ENCODE data around the gene MUC20. TPM values are rescaled to one million over a fixed set of nuclear protein-coding genes. Genes with fewer than 3 reads are reported as not detected.
"Not testable (repeated sequence)": the region's sequence is repeated elsewhere in the genome, so short reads cannot be mapped to it uniquely, and the experiment has no call there.

MUC20 gene
- total and polyA plus RNA-seq, 9 donors, result 1.5 to 25.5 (median 11.0) TPM

- Histone ChIP-seq H3K9me3 (no peaks in the 10 kb centered on the region), H3K27me3 (no peaks in the 10 kb centered on the region), H3K4me3 (no peak overlapping the region), H3K36me3 (no peaks in the 10 kb centered on the region), H3K4me1 (ENCODE audit: insufficient read depth) (no peaks in the 10 kb centered on the region), H3K27ac (no peak overlapping the region)
- peak in 1 of 5 donors; percentile 3 for DNase-seq
- TF ChIP-seq POLR2A (IDR thresholded peaks at IDR 0.05) (no peak), EP300 (IDR thresholded peaks at IDR 0.05) (no peak)
- TF ChIP-seq, protein P1, sequence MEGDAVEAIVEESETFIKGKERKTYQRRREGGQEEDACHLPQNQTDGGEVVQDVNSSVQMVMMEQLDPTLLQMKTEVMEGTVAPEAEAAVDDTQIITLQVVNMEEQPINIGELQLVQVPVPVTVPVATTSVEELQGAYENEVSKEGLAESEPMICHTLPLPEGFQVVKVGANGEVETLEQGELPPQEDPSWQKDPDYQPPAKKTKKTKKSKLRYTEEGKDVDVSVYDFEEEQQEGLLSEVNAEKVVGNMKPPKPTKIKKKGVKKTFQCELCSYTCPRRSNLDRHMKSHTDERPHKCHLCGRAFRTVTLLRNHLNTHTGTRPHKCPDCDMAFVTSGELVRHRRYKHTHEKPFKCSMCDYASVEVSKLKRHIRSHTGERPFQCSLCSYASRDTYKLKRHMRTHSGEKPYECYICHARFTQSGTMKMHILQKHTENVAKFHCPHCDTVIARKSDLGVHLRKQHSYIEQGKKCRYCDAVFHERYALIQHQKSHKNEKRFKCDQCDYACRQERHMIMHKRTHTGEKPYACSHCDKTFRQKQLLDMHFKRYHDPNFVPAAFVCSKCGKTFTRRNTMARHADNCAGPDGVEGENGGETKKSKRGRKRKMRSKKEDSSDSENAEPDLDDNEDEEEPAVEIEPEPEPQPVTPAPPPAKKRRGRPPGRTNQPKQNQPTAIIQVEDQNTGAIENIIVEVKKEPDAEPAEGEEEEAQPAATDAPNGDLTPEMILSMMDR (IDR thresholded peaks at IDR 0.05), result no peak
- intact Hi-C loops (cut with DNase I), result no loop called here
- WGBS, 3 donors, result 88 to 89% (median 89%) methylated on average over 10 of the region's 10 CpGs
Observed at GRCh38 chr3:195769551-195769950, 48.8 kb downstream of the MUC20 start.

- intact Hi-C loops (cut with DNase I), result no loop called here
- H3K4me3 ChIP-seq, result no peak overlapping the region
- H3K27ac ChIP-seq, result no peak overlapping the region
- H3K4me1 ChIP-seq (ENCODE audit: insufficient read depth), result no peaks in the 10 kb centered on the region
- DNase-seq, result peak in 1 of 5 donors; percentile 8
- no peaks in the 10 kb centered on the region for H3K9me3 ChIP-seq
- no peaks in the 10 kb centered on the region for H3K36me3 ChIP-seq
- 81 to 82% (median 82%) methylated on average over 16 of the region's 16 CpGs for WGBS, 3 donors
- H3K27me3 ChIP-seq, result no peaks in the 10 kb centered on the region
- TF ChIP-seq POLR2A (IDR thresholded peaks at IDR 0.05) (no peak), EP300 (IDR thresholded peaks at IDR 0.05) (no peak)
- TF ChIP-seq, protein P1 (IDR thresholded peaks at IDR 0.05), result no peak
Observed at GRCh38 chr3:195770081-195770840, 49.5 kb downstream of the MUC20 start.

DNA sequence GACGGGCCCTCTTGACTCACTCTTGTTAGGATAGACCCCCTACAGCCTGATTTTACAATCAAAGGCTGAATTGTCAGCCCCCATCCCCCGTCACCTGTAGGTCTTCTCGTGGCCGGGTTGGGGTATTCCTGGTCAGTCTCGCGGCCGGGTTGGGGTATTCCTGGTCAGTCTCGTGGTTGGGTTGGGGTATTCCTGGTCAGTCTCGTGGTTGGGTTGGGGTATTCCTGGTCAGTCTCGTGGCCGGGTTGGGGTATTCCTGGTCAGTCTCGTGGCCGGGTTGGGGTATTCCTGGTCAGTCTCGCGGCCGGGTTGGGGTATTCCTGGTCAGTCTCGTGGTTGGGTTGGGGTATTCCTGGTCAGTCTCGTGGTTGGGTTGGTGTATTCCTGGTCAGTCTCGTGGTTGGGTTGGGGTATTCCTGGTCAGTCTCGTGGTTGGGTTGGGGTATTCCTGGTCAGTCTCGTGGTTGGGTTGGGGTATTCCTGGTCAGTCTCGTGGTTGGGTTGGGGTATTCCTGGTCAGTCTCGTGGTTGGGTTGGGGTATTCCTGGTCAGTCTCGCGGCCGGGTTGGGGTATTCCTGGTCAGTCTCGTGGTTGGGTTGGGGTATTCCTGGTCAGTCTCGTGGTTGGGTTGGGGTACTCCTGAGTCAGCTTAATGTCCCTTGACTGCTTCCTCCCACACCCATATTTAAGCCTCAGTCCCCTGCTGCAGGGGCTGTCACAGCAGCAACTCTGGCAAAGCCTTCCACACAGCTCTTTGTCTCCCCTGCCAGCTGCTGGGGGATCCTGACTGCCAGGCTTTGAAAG lies 50.3 kb downstream of the MUC20 start:
- peak in 1 of 5 donors; percentile 7 for DNase-seq
- not testable (repeated sequence) for H3K4me1 ChIP-seq (ENCODE audit: insufficient read depth)
- WGBS, 3 donors, result 92 to 94% (median 93%) methylated on average over 13 to 24 of the region's 28 CpGs

GRCh38 chr3:195771646-195772300 lies 51.0 kb downstream of the MUC20 start:
- Histone ChIP-seq H3K4me1 (ENCODE audit: insufficient read depth) (no peaks in the 10 kb centered on the region), H3K36me3 (no peaks in the 10 kb centered on the region), H3K4me3 (no peak overlapping the region), H3K27me3 (no peaks in the 10 kb centered on the region), H3K27ac (no peak overlapping the region), H3K9me3 (no peaks in the 10 kb centered on the region)
- TF ChIP-seq POLR2A (IDR thresholded peaks at IDR 0.05) (no peak), EP300 (IDR thresholded peaks at IDR 0.05) (no peak)
- TF ChIP-seq, protein P1 (IDR thresholded peaks at IDR 0.05), result no peak
- 78 to 86% (median 84%) methylated on average over 14 of the region's 14 CpGs for WGBS, 3 donors
- intact Hi-C loops (cut with DNase I), result no loop called here
- no peak for DNase-seq

More for the DNA sequence above, 50.3 kb downstream of the MUC20 start:
- H3K27me3 ChIP-seq; H3K9me3 ChIP-seq; H3K36me3 ChIP-seq; intact Hi-C loops (cut with DNase I); H3K27ac ChIP-seq; H3K4me3 ChIP-seq: not testable (repeated sequence)

All from ovary (tissue), 9 donors.